Stimulated activated CD8-positive, alpha-beta memory T cell treated with anti-CD3 and anti-CD28 coated beads, Interleukin-15, amount 100 ng/mL, for 24 hours (primary cell): ENCODE data around the gene ITGAX.

Source experiments
- DNase-seq: peaks from one replicate; pipeline ENCODE4 v3.0.0-alpha.2; 2020; ENCODE audit warnings: low read depth

The ITGAX gene

DNA sequence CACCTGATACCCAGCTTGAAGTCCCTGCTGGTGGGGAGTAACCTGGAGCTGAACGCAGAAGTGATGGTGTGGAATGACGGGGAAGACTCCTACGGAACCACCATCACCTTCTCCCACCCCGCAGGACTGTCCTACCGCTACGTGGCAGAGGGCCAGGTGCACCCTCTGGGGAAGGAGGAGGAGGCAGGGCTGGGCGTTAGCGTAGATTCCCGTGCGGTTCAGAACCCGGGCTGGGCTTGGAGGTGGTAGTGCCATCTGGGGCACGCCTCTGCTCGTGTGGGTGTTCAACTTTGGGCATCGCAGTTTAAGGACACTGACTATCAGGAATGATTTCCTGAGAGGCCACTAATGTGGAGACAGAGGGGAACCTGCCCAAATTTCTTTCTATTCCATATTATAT is 18.3 kb downstream of the ITGAX start:
- DNase-seq: no peak

DNA sequence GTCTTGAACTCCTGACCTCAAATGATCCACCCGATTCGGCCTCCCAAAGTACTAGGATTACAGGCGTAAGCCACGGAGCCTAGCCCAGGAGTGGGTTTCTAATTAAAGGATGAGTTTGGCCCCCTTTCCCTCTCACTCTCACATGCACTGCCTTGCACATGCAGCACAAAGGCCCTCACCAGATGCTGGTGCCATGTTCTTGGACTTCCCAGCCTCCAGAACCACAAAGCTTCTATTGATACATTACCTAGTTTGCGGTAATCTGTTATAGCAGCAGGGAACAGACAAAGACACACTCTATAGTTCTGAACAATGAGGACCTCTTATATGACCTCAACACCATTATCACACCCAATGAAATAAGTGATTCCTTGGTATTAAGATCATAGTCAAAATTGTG is 20.3 kb downstream of the ITGAX start:
- DNase-seq: no peak

DNA sequence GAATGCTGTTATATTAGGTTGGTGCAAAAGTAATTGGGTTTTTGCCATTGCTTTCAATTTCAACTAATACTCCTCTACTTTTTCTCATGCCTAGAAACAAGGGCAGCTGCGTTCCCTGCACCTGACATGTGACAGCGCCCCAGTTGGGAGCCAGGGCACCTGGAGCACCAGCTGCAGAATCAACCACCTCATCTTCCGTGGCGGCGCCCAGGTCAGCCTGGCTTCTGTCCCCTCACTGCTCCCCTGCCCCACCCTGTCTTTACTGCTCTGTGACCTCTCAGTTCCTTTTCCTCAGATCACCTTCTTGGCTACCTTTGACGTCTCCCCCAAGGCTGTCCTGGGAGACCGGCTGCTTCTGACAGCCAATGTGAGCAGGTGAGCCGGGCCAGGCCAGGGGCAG is 21.7 kb downstream of the ITGAX start:
- no peak for DNase-seq

DNA sequence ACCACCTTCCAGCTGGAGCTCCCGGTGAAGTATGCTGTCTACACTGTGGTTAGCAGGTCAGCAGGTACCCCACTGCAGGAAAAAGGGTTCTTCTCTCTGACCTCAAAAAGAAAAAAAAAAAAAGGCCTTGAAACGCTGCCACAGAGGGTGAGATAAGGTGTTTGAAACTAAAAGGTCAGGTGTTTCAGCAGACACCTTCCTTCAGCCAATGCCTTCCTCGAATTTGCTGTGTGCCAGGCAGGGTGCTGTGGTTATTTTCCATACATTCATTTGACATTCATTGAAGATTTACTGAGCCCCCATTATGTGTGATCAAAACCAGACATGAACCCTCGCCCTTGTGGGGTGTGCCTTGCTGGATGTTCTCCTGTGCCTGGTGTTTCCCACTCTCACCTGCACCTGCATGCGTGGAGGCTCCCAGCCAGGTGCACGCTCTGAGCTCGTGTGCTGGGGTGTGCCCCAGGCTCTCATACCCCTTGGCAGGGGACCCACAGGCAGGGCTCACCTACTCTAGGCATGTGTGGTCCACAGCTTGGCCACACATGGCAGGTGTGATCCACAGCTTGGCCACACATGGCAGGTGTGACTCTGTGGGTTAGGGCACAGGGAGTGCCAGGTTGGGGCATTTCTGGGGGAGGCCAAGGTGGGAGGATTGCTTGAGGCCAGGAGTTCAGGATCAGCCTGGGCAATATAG is 22.4 kb downstream of the ITGAX start:
- no peak for DNase-seq

DNA sequence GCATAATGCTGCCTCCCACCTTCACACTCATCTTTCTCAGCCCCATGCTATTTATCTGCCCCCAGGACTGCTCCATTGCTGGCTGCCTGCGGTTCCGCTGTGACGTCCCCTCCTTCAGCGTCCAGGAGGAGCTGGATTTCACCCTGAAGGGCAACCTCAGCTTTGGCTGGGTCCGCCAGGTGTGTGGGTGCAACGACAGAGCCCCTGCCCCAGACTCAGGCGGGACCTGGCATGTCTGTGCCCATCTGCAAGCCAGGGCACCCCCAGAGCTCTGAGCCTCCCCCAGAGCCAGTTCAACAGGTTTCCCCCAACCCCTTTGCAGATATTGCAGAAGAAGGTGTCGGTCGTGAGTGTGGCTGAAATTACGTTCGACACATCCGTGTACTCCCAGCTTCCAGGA is 25.2 kb downstream of the ITGAX start:
- no peak for DNase-seq

DNA sequence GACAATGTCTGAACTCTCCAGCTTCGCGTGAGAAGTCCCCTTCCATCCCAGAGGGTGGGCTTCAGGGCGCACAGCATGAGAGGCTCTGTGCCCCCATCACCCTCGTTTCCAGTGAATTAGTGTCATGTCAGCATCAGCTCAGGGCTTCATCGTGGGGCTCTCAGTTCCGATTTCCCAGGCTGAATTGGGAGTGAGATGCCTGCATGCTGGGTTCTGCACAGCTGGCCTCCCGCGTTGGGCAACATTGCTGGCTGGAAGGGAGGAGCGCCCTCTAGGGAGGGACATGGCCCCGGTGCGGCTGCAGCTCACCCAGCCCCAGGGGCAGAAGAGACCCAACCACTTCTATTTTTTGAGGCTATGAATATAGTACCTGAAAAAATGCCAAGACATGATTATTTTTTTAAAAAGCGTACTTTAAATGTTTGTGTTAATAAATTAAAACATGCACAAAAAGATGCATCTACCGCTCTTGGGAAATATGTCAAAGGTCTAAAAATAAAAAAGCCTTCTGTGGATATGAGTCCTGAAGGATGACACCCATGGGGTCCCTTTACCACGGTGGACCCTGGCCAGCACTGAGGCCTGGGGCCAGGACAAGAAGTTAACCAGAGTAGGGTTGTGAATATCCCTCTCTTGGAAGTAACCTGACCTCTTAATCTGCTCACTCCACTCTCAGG is 27.6 kb downstream of the ITGAX start:
- DNase-seq: peak; percentile 40

DNA sequence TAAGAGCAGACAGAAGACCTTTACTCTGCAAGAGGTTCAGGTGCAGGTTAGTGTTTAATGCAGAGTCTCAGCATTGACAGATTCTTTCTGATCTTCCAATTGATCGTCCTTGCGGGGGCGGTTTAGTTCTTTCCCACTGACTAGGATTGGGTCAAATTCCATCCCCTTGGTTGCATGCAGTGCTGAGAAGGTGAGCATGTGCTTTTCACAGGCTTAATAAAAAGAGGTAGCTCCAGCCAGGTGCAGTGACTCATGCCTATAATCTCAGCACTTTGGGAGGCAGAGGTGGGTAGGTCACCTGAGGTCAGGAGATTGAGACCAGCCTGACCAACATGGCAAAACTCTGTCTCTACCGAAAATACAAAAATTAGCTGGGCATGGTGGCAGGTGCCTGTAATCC is 30.7 kb downstream of the ITGAX start:
- no peak for DNase-seq

DNA sequence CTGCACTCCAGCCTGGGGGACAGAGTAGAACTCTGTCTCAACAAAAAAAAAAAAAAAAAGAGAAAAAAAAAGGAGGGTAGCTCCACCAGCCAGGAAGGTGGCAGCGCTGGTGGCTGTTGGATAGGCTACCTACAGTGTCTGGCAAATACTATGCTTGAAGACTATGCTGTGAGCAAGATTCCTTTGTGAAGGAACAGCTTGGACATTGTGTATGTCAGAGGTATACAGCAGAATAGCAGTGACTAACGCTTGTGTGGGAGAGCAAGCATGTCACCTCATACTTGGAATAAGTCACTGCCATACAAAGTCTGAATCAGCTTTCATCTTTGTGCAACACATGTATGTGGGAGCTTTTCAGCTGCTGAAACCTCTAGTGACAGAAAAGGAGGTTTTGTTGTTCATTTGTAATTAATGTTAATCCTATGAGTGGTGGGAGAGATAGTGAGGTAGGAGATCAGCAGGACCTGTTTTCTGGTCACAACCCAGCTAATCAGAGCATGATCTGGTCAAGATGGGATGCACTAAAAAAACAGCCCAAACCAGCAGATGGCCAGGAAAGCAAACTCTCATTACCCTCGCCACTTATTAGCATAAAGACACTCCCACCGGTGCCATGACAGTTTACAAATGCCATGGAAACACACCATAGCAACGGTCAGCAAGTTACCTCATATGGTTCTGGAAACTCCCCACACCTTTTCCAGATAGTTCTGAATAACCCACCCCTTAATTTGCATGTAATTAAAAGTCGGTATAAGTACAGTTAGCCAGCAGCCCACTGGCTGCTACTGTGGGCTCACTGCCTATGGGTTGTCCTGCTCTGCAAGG is 31.4 kb downstream of the ITGAX start:
- DNase-seq: no peak

DNA sequence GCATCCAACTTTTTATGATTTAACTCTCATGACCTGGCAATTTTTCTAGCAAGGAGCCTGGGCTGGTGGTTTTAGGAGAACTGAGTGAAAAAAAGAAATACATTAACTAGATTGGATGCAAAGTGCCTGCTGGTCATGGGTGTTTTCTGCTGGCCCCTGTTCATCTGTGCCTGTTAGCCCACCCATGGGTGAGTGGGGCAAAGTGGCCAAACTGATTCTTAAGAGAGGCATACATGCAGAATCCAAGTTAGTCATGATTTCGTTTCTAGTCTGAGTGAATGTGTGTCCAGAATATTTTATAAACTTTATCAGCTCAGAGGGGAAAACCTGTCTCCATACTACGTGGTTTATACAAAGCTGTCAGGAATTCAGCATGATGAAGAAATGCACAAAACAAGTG is 33.6 kb downstream of the ITGAX start:
- DNase-seq: no peak

DNA sequence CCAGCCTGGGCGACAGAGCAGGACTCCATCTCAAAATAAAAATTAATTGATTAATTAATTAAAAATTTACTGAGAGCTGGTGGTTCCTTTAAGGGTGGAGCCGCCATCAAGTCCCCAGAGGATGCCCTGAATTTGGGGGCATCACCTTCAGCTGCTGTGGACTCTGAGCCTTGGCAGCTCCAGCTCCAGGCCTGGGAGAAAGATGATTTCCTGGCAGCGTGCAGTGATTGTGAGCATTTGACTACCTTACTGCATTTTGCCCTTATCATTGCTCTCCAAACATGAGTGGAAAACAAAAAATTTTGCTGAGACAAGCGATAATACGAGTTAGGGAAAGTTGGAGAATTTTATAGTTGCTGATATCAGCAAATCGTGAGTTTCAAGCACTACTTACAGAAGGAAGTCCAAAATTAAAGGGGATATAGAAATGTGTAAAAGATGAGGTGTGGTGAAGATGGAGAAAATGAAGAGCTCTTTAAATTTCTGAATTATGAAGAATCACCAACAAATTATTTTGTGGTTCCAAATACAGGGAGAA is 35.6 kb downstream of the ITGAX start:
- no peak for DNase-seq

DNA sequence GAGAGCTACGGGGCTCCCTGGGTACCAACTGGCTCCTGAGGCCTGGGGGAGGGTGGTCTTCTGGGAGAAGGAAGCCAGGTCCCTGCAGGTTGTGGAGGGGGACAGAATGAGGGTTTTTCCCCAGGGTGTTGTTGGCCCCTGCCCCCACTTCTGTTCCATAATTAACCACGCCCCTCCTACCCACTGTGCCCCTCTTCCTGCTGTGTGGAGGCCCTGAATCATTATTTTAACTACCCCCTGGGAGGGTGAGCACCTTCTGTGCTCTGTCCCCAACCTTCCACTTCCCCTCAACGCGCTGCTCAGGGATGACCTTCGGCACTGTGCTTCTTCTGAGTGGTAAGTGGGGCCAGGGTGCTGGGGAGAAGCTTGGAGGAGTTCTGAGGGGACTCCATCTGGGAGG is 38.1 kb downstream of the ITGAX start, which contains the start of gene ITGAD:
Gene ITGAD (plus strand): TSS at position 280 of the 400 bp plus-strand sequence. CDS start 26 bp downstream, at position 306.
- no peak for DNase-seq

DNA sequence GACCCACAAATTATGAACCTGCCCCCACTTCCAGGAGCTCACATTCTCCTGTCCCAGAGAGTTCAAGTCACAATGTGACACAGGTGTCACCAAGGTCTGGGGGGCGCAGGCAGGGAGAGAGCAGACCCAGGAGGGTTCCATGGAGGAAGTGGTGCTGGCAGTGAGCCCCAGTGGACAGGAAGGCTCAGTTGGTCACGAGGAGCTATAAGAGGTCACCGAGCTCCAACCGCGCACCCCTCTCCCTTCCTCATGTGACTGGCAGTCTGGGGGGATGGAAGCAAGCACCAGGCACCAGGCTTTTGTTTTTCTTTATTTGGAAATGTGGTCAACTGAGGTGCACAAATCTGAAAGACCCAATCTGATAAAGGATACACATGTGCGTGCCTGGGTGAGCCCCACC is 40.7 kb downstream of the ITGAX start:
- no peak for DNase-seq

DNA sequence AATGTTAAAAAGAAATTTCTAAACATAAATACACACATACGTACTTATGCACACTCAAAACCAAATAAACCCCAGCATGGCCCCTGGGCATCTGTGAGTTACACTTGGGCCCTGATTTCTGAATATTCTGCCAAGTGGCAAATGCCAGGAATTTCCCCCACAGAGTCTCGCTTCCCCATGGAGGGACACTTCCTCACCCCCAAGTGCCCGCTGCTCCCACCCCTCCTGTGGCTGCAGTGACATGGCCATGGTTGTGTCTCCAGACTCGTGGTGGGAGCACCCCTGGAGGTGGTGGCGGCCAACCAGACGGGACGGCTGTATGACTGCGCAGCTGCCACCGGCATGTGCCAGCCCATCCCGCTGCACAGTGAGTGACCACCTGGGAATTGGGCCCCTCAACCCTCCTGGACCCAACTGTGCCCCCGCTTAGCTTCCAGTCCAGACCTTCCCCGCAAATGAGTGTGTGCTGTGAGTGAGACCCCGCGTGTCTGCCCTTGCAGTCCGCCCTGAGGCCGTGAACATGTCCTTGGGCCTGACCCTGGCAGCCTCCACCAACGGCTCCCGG is 42.2 kb downstream of the ITGAX start:
- DNase-seq: no peak

DNA sequence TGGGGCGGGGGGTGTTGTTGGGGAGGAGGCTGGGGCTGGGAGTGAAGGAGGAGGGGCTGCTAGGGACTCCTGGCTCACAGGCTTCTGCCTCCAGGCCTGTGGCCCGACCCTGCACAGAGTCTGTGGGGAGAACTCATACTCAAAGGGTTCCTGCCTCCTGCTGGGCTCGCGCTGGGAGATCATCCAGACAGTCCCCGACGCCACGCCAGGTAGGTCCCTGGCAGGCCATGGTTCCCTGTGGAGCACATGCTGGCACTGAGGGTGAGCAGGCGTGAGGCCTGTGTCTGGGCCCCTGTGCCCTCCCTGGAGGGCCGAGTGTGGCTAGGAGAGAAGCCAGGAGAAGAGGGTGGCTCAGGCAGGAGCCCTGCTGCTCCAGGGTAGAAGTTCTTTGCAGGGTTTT is 42.7 kb downstream of the ITGAX start:
- DNase-seq: no peak

DNA sequence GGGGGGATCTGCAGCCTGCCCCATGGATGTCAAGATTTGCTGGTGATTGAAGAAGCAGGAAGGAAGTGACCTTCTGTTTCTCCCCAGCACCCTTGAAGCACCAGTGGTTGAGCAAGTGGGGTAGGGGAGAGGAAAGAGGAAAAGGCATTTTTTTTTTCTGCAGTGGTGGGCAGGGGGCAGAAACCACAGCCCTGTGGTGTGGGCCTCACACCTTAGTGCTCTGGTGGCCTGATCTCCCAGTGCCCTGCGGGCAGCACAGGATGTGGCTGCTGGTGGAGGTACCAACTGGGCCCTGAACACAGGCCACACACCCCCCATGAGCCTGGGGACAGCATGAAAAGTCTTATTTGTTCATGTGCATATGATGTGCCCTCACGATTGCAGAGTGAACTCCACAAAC is 45.2 kb downstream of the ITGAX start:
- DNase-seq: no peak

DNA sequence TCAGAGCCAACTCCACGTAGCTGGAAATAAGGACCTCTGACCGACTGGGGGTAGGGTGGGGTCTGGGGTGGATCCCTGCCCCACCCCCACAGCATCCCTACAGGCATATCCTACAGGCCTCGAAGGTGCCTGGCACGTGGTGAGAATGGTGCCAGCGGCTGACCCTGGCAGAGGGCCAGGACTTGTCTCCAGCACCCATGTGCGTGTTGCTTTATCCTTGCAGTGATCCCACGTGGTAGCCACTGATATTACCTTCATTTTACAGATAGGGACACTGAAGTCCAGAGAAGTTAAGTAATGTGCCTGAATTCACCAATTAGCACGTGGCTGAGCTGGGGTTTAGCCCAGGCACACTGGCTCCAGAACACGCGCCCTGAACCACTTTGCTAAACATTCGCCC is 46.5 kb downstream of the ITGAX start:
- DNase-seq: no peak

DNA sequence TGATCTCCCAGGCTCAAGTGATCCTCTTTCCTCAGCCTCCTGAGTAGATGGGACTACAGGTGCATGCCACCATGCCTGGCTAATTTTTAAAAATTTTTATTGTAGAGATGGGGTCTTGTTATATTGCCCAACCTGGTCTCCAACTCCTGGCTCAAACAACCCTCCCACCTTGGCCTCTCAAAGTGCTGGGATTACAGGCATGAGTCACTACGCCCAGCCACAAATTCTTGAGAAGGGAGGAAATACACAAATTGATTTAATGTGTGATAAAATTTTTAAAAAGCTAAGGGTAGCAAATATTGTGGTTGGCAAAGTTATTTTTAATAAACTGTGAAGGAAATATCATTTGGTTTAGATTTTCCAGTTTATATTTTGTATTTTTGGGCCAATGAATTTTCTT is 47.7 kb downstream of the ITGAX start:
- DNase-seq: no peak

DNA sequence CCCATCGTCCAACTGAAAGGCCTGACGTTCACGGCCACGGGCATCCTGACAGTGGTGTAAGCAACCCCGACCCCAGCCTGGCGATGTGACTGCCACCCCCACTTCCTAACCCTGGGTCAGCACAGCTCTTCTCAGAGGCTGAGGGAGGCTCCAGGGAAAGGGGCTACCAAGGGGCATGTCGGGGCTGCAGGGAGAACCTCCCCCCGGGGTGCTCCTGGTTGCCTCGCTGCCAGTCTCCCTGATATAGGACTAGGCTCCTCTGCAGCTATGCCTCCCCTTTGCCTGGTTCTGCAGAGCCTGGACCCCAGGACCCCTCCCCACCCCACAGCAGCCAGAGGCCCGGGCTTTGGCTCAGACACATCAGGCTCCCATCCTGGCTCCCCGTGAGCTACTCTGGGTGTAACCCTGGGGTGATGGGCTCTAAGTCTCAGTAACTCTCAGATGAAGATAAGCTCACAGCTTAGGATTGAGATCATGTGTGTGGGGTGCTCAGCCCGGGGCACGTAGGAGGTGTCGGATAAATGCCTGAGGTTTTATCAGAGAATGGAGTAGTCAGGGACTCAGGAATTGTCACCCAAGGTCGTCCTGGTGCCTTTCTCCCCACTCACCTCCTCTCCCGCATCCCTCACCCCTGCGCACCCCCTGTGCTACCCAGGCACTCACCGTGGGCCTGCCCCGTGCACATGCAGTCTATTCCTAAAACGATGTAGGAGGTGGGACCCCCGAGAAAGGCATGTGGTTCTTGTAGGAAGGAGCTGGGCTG is 48.8 kb downstream of the ITGAX start:
- DNase-seq: no peak

DNA sequence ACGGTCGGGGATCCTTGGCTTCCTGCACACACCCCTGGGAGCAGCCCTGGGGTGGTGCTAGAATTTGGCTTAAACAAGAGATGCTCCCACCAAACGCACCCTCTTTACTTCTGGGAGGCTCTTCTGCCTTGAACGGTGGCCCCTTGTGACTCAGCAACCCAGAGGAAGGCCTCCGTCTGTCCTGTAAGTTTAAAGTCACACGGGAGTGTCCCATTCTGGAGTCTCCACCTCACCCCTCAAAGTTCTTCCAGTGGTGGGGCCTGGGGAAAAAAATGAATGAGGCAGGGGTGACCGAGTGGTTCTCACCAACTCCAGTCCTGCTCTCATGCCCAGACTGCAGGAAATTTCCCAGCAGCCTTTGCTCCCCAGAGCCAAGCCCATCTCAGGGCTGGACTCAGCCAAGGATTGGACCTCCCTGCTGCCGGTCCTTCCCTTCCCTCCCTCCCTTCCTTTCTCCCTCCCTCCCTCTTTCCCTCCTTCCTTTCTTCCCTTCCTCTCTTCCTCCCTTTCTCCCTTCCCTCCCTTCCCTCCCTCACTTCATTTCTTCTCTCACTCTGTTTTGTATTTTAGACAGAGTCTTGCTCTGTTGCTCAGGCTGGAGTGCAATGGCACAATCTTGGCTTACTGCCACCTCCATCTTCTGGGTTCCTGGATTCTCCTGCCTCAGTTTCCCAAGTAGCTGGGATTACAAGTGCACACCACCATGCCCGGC is 49.5 kb downstream of the ITGAX start:
- no peak for DNase-seq

DNA sequence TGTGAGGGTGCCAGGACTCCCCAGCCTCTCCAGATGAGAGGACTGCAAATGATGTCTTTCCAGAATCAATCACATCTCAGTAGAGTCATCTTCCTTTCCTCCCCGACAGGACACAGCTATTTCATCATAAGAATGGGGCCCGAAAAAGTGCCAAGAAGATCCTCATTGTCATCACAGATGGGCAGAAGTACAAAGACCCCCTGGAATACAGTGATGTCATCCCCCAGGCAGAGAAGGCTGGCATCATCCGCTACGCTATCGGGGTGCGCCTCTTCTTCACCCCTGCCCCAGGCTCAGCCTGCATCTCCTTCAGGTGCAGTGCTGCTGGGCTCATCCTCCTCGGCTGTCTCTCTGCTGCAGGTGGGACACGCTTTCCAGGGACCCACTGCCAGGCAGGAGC is 52.4 kb downstream of the ITGAX start:
- DNase-seq: no peak

DNA sequence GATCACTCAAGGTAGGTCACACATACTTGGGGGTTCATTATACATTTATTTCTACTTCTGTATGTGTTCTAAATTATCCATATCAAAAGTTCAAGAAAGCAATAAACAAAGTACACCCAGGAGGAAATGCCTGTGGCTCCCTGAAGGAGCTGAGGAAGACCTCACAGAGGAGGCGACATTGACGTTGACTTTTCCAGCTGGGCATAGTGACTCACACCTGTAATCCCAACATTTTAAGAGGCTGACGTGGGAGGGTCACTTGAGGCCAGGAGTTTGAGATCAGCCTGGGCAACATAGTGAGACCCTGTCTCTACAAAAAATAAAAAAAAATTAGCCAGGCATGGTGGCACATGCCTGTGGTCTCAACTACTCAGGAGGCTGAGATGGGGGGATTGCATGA is 54.5 kb downstream of the ITGAX start:
- no peak for DNase-seq
